ENCODE results near the gene IL36G. TPM values are rescaled to one million over a fixed set of nuclear protein-coding genes. Genes with fewer than 3 reads are reported as not detected.

IL36G gene
- total and polyA plus RNA-seq, 11 donors = not detected

GRCh38 chr2:113028112-113028511 is 50.3 kb downstream of the IL36G start:
- Histone ChIP-seq H3K36me3 (no peaks in the 10 kb centered on the region), H3K27ac (no peak overlapping the region), H3K4me1 (no peaks in the 10 kb centered on the region), H3K4me3 (no peak overlapping the region), H3K27me3 (peaks cover 0 to 32% (median 6%) of the 10 kb centered on the region in 9 donors), H3K9me3 (no peaks in the 10 kb centered on the region)
- TF ChIP-seq CTCF (IDR thresholded peaks at IDR 0.05) (no peak), POLR2A (IDR thresholded peaks at IDR 0.05) (no peak)
- DNase-seq = no peak
- no peak for ATAC-seq
- WGBS, 4 donors = 0 to 5% (median 2%) methylated on average over 1 of the region's 1 CpG
- intact Hi-C loops (cut with DNase I) = no loop called here

- ATAC-seq (no peak), DNase-seq (no peak)
- no peaks in the 10 kb centered on the region for H3K4me1 ChIP-seq
- H3K36me3 ChIP-seq = no peaks in the 10 kb centered on the region
- intact Hi-C loops (cut with DNase I) = no loop called here
- no peaks in the 10 kb centered on the region for H3K9me3 ChIP-seq
- TF ChIP-seq POLR2A (IDR thresholded peaks at IDR 0.05) = no peak
- no peak for TF ChIP-seq CTCF (IDR thresholded peaks at IDR 0.05)
- H3K4me3 ChIP-seq = no peak overlapping the region
- 82 to 100% (median 88%) methylated on average over 1 of the region's 1 CpG for WGBS, 4 donors
- H3K27ac ChIP-seq = no peak overlapping the region
- peaks cover 0 to 23% (median 3%) of the 10 kb centered on the region in 9 donors for H3K27me3 ChIP-seq
Observed at GRCh38 chr2:113032737-113033136, 54.9 kb downstream of the IL36G start.

- DNase-seq (no peak), ATAC-seq (no peak)
- H3K4me3 ChIP-seq = no peak overlapping the region
- TF ChIP-seq CTCF (IDR thresholded peaks at IDR 0.05) (no peak), POLR2A (IDR thresholded peaks at IDR 0.05) (no peak)
- intact Hi-C loops (cut with DNase I) = no loop called here
- H3K27me3 ChIP-seq = peaks cover 0 to 12% (median 0%) of the 10 kb centered on the region in 9 donors
- H3K4me1 ChIP-seq = no peaks in the 10 kb centered on the region
- 62 to 72% (median 65%) methylated on average over 3 of the region's 3 CpGs for WGBS, 4 donors
- no peaks in the 10 kb centered on the region for H3K9me3 ChIP-seq
- no peaks in the 10 kb centered on the region for H3K36me3 ChIP-seq
- H3K27ac ChIP-seq = no peak overlapping the region
Observed at GRCh38 chr2:113034016-113034415, 56.2 kb downstream of the IL36G start.

Other genes with a start within 250 kb of the IL36G start
- 1 to 10 TPM in 1 of 9 donors, under 1 TPM in 5, not detected in 3; 0.10 to 4.5 (median 0.33) TPM for gene CKAP2L, start 213.4 kb upstream of the IL36G start, total RNA-seq
- gene CKAP2L, start 213.4 kb upstream of the IL36G start, polyA plus RNA-seq = under 1 TPM in 1 of 2 donors, not detected in 1; 0.06 TPM
- under 1 TPM in 1 of 9 donors, not detected in 8; 0.13 TPM for gene IL1A, start 193.5 kb upstream of the IL36G start, total RNA-seq
- gene IL1A, start 193.5 kb upstream of the IL36G start, polyA plus RNA-seq = not detected
- gene IL1B, start 141.2 kb upstream of the IL36G start, total RNA-seq = 10 to 100 TPM in 1 of 9 donors, 1 to 10 TPM in 3, under 1 TPM in 1, not detected in 4; 0.68 to 12.3 (median 3.9) TPM
- under 1 TPM; 0.27 to 0.49 TPM for gene IL1B, start 141.2 kb upstream of the IL36G start, polyA plus RNA-seq
- not detected for gene IL37, start 66.8 kb upstream of the IL36G start, total RNA-seq
- gene IL37, start 66.8 kb upstream of the IL36G start, polyA plus RNA-seq = not detected
- gene IL36A, start 27.5 kb downstream of the IL36G start, total RNA-seq = not detected
- not detected for gene IL36A, start 27.5 kb downstream of the IL36G start, polyA plus RNA-seq
- not detected for gene IL36B, start 74.9 kb downstream of the IL36G start, total RNA-seq
- gene IL36B, start 74.9 kb downstream of the IL36G start, polyA plus RNA-seq = not detected
- gene IL36RN, start 81.2 kb downstream of the IL36G start, total RNA-seq = not detected
- gene IL36RN, start 81.2 kb downstream of the IL36G start, polyA plus RNA-seq = not detected
- gene IL1F10, start 90.0 kb downstream of the IL36G start, total RNA-seq = not detected
- not detected for gene IL1F10, start 90.0 kb downstream of the IL36G start, polyA plus RNA-seq
- 10 to 100 TPM in 1 of 9 donors, 1 to 10 TPM in 4, under 1 TPM in 4; 0.16 to 11.4 (median 1.0) TPM for gene IL1RN, start 149.6 kb downstream of the IL36G start, total RNA-seq
- gene IL1RN, start 149.6 kb downstream of the IL36G start, polyA plus RNA-seq = under 1 TPM; 0.34 to 0.60 TPM
- 10 to 100 TPM in 1 of 9 donors, 1 to 10 TPM in 5, under 1 TPM in 3; 0.65 to 23.4 (median 1.9) TPM for gene PSD4, start 196.0 kb downstream of the IL36G start, total RNA-seq
- 1 to 10 TPM in 1 of 2 donors, under 1 TPM in 1; 0.99 to 1.6 TPM for gene PSD4, start 196.0 kb downstream of the IL36G start, polyA plus RNA-seq